H1 (cell line): Measurements from ENCODE around the gene FRK. TPM values are rescaled to one million over a fixed set of nuclear protein-coding genes. Genes with fewer than 3 reads are reported as not detected.

Experiments used
- CHD7 ChIP-seq: fragments of 300-600 bp; sonication (generic); IDR thresholded peaks from 2 replicates; pipeline ENCODE4 v1.7.1; 2012; ENCODE audit warnings: low read length, moderate library complexity, mild to moderate bottlenecking, inconsistent platforms; ENCODE audit not compliant: insufficient replicate concordance
- EGR1 ChIP-seq: IDR thresholded peaks from 2 replicates; pipeline ENCODE4 v1.6.1; 2011; ENCODE audit warnings: low read depth, low read length, borderline replicate concordance
- GTF2F1 ChIP-seq: IDR thresholded peaks from 2 replicates; pipeline ENCODE4 v1.6.1; 2012; ENCODE audit warnings: low read depth, low read length, improper control_type of control experiment, borderline replicate concordance
- POLR2A ChIP-seq, 2 experiments: IDR thresholded peaks; 1 replicate in 1 of 2; 2 replicates in 1 of 2; pipeline ENCODE4 v1.6.1; 2011; ENCODE audit warnings: low read depth in 2 of 2, low read length in 2 of 2, mild to moderate bottlenecking in 2 of 2; ENCODE audit errors: control extremely low read depth in 1 of 2
- RAD21 ChIP-seq, 2 experiments: IDR thresholded peaks in 1 of 2; conservative IDR thresholded peaks in 1 of 2; 2 replicates each; pipeline ENCODE4 v1.6.1; 2011; ENCODE audit warnings: low read depth in 2 of 2, low read length in 2 of 2, improper control_type of control experiment in 1 of 2, inconsistent platforms in 1 of 2, mild to moderate bottlenecking in 1 of 2, moderate library complexity in 1 of 2
- polyA plus RNA-seq, 7 experiments: library from polyadenylated mRNA; depleted of rRNA in 3 of 7; stranded (reverse) in 5 of 7; unstranded in 2 of 7; fragments of >200 nt in 5 of 7; fragments of 200-250 nt in 2 of 7; gene quantifications; 1 replicate in 5 of 7; 2 replicates in 1 of 7; 4 replicates in 1 of 7; pipeline versions ENCODE4 v1.2.1 to v1.2.3, GENCODE V29; 2011 to 2013; ENCODE audit warnings: missing spikeins in 2 of 7, mixed read lengths in 2 of 7
- total RNA-seq: library from RNA; stranded (reverse); fragmentation: NEBNext Ultra II Directional; extraction: Animal tissue kit (Norgen Biotek cat#: 25700); gene quantifications from 2 replicates; pipeline ENCODE4 v1.2.1, GENCODE V29; 2021

FRK gene
- total and polyA plus RNA-seq, 2 of the 8 experiments (the other 6 are each of a cell fraction or from before 2014, with no cell fraction given) = 0.11 to 0.24 TPM

GRCh38 chr6:116018976-116019375, 41.7 kb downstream of the FRK start (continued):
- TF ChIP-seq CHD7 (no peak), GTF2F1 (no peak), POLR2A (IDR thresholded peaks at IDR 0.05; ENCODE audit: control extremely low read depth in 1 of 2, low read depth in 2 of 2, low read length in 2 of 2) (no peak), EGR1 (no peak), RAD21 (IDR thresholded peaks at IDR 0.05 in 1 of 2, conservative IDR thresholded peaks at IDR 0.05 in 1 of 2; ENCODE audit: low read depth in 2 of 2, low read length in 2 of 2) (no peak)
